ENCODE data around the gene AFG1L.

DNA sequence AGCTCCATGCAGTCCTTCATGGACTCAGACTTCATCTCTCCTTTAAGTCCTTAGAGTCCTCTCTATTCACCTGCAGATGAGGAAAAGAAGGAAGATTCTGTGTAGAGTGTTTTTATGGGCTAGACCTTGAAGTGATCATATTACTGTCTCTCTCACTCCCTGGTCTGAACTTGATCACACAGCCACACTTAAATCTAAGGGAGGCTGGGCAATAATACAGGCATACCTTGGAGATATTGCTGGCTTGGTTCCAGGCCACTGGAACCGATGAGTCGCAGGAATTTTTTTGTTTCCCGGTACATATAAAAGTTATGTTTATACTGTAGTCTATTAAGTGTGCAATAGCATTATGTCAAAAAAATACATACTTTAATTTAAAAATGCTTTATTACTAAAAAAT is 206.7 kb downstream of the AFG1L start:
- TF ChIP-seq YY1 (IDR thresholded peaks at IDR 0.05; ENCODE audit: insufficient read depth, insufficient read length) (no peak), ZNF274 (IDR thresholded peaks at IDR 0.05; ENCODE audit: low read depth, low read length) (no peak)
